Testis (tissue), 3 donors: ENCODE results near the gene LPCAT2. TPM values are rescaled to one million over a fixed set of nuclear protein-coding genes. Genes with fewer than 3 reads are reported as not detected.

Source experiments
- DNase-seq: peaks from one replicate; pipeline ENCODE4 v3.0.0-alpha.2; 2019
- H3K27ac ChIP-seq, 2 donors: fragments of 200-600 bp; sonication (generic); one replicate each; pipeline ENCODE4 v1.5.1; 2019
- H3K27me3 ChIP-seq: fragments of 200-600 bp; sonication (generic); one replicate; pipeline ENCODE4 v1.5.1; 2019
- H3K36me3 ChIP-seq: fragments of 200-600 bp; sonication (generic); one replicate; pipeline ENCODE4 v1.5.1; 2017; ENCODE audit warnings: low read depth; ENCODE audit errors: missing control alignments
- H3K4me1 ChIP-seq: fragments of 200-600 bp; sonication (generic); one replicate; pipeline ENCODE4 v1.5.1; 2019
- H3K4me3 ChIP-seq, 2 donors: fragments of 200-600 bp; sonication (generic); one replicate each; pipeline ENCODE4 v1.5.1; 2017 to 2019
- H3K9me3 ChIP-seq: fragments of 200-600 bp; sonication (generic); one replicate; pipeline ENCODE4 v1.5.1; 2017
- POLR2A ChIP-seq: fragments of 450-650 bp; IDR thresholded peaks from one replicate; pipeline ENCODE4 v1.6.1; 2017; ENCODE audit warnings: antibody characterized with exemption, mild to moderate bottlenecking, moderate library complexity
- WGBS, 2 donors: methylation state at CpG; one replicate each; pipeline ENCODE4 v1.1.5; 2018; 5-methylcytosine and 5-hydroxymethylcytosine counted together
- intact Hi-C: fragments of 100-400 bp; cut with DNase I; formaldehyde crosslinking; loops from one replicate; pipeline ENCODE4 v1.15.1; 2023; ENCODE audit warnings: low total_unique reads
- polyA plus RNA-seq: library from polyadenylated mRNA; stranded (reverse); fragments of 350-450 nt; fragmentation: Illumina TruSeq; extraction: RNeasy Lipid Tissue Mini Kit (QIAGEN cat#74804); gene quantifications from one replicate; pipeline ENCODE4 v1.2.3, GENCODE V29; 2014; ENCODE audit warnings: low read depth, low replicate concordance; ENCODE audit not compliant: insufficient read depth
- total RNA-seq, 2 donors: library from RNA; depleted of rRNA; stranded (reverse); fragments of >200 nt; gene quantifications; one replicate each; pipeline ENCODE4 v1.2.3, GENCODE V29; 2016
- TF ChIP-seq, protein P1 (sequence below), 3 experiments: fragments of 450-650 bp in 2 of 3; fragments of 200-600 bp in 1 of 3; sonication (generic) in 1 of 3; IDR thresholded peaks; one replicate each; pipeline ENCODE4 v1.5.1; 2016 to 2019; ENCODE audit warnings: antibody characterized with exemption in 3 of 3, mild to moderate bottlenecking in 2 of 3, moderate library complexity in 1 of 3

Gene LPCAT2
- total and polyA plus RNA-seq, 3 donors from 2014 or later: 6.9 to 12.0 (median 8.5) TPM

DNA sequence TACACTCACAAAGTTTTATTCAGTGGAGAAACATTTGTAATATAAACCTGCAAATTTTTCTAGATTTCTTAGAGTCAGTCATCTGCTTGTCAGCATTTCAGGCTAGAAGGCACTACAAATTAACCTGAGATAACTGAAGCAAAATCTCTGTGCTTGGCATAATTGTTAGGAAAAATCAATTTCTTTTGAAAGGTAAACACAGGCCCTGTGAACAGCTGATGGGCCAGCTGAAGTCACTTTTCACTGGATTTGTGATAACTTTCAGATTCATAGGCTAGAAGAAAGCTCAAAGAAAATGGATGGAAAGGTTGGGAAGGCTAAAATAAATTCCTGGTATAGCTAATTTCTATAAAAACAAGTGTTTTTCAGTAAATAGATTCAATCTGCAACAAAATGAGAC lies 112.9 kb downstream of the LPCAT2 start:
- DNase-seq: no peak
- no peak overlapping the region for H3K27ac ChIP-seq
- TF ChIP-seq POLR2A: no peak
- TF ChIP-seq, protein P1, sequence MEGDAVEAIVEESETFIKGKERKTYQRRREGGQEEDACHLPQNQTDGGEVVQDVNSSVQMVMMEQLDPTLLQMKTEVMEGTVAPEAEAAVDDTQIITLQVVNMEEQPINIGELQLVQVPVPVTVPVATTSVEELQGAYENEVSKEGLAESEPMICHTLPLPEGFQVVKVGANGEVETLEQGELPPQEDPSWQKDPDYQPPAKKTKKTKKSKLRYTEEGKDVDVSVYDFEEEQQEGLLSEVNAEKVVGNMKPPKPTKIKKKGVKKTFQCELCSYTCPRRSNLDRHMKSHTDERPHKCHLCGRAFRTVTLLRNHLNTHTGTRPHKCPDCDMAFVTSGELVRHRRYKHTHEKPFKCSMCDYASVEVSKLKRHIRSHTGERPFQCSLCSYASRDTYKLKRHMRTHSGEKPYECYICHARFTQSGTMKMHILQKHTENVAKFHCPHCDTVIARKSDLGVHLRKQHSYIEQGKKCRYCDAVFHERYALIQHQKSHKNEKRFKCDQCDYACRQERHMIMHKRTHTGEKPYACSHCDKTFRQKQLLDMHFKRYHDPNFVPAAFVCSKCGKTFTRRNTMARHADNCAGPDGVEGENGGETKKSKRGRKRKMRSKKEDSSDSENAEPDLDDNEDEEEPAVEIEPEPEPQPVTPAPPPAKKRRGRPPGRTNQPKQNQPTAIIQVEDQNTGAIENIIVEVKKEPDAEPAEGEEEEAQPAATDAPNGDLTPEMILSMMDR (IDR thresholded peaks at IDR 0.05): no peak
- H3K9me3 ChIP-seq: no peaks in the 10 kb centered on the region
- H3K36me3 ChIP-seq: no peaks in the 10 kb centered on the region
- no peaks in the 10 kb centered on the region for H3K4me1 ChIP-seq
- intact Hi-C loops: no loop called here
- H3K4me3 ChIP-seq: no peak overlapping the region
- no peaks in the 10 kb centered on the region for H3K27me3 ChIP-seq

DNA sequence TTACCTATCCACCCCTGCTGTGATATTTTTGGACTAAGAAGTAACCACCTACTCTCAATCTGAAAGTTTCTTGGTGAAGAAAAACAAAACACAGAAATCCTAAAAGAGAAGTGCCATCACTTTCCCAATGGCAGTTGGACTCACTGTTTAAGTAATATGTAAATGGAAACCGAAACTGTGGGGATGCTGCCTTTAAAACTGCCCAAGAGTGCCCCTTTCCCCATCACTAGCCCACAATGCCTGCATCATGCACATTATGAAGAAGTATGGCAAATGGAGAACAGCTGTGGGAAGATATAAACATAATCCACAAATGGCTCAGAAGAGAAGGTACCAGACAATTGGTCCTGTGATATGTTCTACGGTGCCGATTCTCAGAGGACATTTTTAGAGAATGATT lies 113.4 kb downstream of the LPCAT2 start:
- TF ChIP-seq POLR2A: no peak
- TF ChIP-seq, protein P1 (IDR thresholded peaks at IDR 0.05): no peak
- H3K4me1 ChIP-seq: no peaks in the 10 kb centered on the region
- no peaks in the 10 kb centered on the region for H3K9me3 ChIP-seq
- intact Hi-C loops: no loop called here
- WGBS, 2 donors: 78 to 92% methylated on average over 3 of the region's 3 CpGs
- no peak overlapping the region for H3K4me3 ChIP-seq
- no peaks in the 10 kb centered on the region for H3K27me3 ChIP-seq
- H3K36me3 ChIP-seq: no peaks in the 10 kb centered on the region
- no peak overlapping the region for H3K27ac ChIP-seq
- DNase-seq: no peak

DNA sequence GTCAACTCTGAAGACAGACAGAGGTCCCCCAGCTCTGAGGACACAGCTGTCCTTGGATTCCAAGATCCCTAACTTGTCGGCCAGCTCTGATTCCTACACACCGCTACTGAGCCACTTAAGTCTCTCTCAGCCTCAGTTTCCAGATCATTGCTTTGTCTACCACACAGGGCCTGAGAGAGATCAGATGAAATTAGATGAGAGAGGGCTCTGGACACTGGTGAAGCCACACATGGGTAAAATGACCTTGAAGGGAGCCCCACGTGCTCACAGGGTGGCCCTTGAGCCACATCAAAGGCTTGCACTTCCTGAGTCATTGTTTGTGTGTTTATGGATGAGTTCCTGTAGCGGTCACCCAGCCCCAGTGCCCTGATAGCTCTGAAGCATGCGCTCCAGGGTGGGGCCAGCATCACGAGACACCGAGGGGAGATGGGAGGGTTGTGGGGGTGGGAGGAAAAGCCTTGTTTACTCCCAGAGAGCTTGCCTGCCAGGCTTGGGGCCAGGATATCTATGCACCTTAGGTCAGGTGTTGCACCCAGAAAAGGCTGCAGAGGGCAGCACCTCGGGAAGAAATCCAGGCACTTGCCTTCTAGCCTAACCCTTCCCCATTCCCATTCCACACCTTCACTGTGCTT lies 114.2 kb downstream of the LPCAT2 start:
- H3K27ac ChIP-seq: no peak overlapping the region
- H3K27me3 ChIP-seq: no peaks in the 10 kb centered on the region
- no peaks in the 10 kb centered on the region for H3K9me3 ChIP-seq
- 53 to 54% methylated on average over 8 of the region's 8 CpGs for WGBS, 2 donors
- peak; percentile 41 for DNase-seq
- no peak overlapping the region for H3K4me3 ChIP-seq
- TF ChIP-seq, protein P1 (IDR thresholded peaks at IDR 0.05): no peak
- no peak for TF ChIP-seq POLR2A
- no peaks in the 10 kb centered on the region for H3K36me3 ChIP-seq
- H3K4me1 ChIP-seq: no peaks in the 10 kb centered on the region
- intact Hi-C loops: no loop called here

DNA sequence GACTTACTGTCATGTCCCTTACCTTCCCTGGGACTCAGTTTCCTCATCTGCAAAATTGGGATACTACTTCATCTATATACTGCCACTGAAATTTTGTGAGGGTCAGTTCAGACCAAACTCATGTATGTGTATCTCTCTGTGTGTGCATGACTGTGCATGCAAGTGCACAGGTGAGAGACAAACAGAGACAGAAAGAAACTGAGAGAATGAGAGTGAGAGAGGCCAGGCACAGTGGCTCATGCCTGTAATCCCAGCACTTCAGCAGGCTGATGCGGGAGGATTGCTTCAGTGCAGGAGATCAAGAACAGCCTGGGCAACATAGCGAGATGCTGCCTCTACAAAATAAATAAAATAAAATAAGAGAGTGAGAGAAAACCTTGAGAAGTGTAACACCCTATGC lies 114.8 kb downstream of the LPCAT2 start:
- no peak overlapping the region for H3K27ac ChIP-seq
- no peak for DNase-seq
- intact Hi-C loops: no loop called here
- H3K9me3 ChIP-seq: no peaks in the 10 kb centered on the region
- WGBS, 2 donors: 88 to 98% methylated on average over 2 of the region's 2 CpGs
- no peak for TF ChIP-seq POLR2A
- TF ChIP-seq, protein P1 (IDR thresholded peaks at IDR 0.05): no peak
- no peak overlapping the region for H3K4me3 ChIP-seq
- H3K36me3 ChIP-seq: no peaks in the 10 kb centered on the region
- H3K4me1 ChIP-seq: no peaks in the 10 kb centered on the region
- no peaks in the 10 kb centered on the region for H3K27me3 ChIP-seq

DNA sequence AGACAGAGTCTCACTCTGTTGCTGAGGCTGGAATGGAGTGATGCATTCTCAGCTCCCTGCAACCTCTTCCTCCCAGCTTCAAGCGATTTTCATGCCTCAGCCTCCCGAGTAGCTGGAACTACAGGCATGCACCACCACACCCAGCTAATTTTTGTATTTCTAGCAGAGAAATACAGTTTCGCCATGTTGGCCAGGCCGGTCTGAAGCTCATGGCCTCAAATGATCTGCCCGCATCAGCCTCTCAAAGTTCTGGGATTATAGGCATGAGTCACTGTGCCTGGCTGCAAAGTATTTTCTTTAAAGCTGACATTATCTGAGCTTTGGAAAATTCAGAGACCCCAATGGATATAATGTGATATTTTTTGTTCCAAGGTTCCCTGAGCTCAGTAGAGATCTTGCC lies 115.8 kb downstream of the LPCAT2 start:
- Histone ChIP-seq H3K36me3 (no peaks in the 10 kb centered on the region), H3K4me3 (no peak overlapping the region), H3K4me1 (no peaks in the 10 kb centered on the region), H3K9me3 (no peaks in the 10 kb centered on the region), H3K27me3 (no peaks in the 10 kb centered on the region), H3K27ac (no peak overlapping the region)
- WGBS, 2 donors: 97 to 98% methylated on average over 5 of the region's 5 CpGs
- DNase-seq: no peak
- intact Hi-C loops: no loop called here
- TF ChIP-seq POLR2A: no peak
- TF ChIP-seq, protein P1 (IDR thresholded peaks at IDR 0.05): no peak
